GM04503 (cell line): ENCODE results near the gene PCDHGB5.

ENCODE experiments used
- DNase-seq: peaks from one replicate; pipeline ENCODE4 v3.0.0-alpha.2; 2012; ENCODE audit warnings: low read depth

The PCDHGB5 gene

GRCh38 chr5:141441571-141442170 lies 43.9 kb downstream of the PCDHGB5 start:
- no peak for DNase-seq
